GM19025 (cell line): Measurements from ENCODE around the gene PMP22.

Experiments
- ATAC-seq: cut with Tn5 transposase; IDR thresholded peaks from one replicate; pipeline ENCODE4 v1.9.1; 2021; ENCODE audit warnings: mild to moderate bottlenecking, low read depth, moderate library complexity; ENCODE audit not compliant: unreplicated experiment

Gene PMP22

GRCh38 chr17:15265131-15265530, at the start of gene PMP22:
TSS of gene PMP22 (minus strand) at chr17:15265326. CDS start at chr17:15260727, 4,599 bp downstream.
- no peak for ATAC-seq

GRCh38 chr17:15311996-15312395, 46.9 kb upstream of the PMP22 start:
- no peak for ATAC-seq

GRCh38 chr17:15309793-15310192, 44.7 kb upstream of the PMP22 start:
- no peak for ATAC-seq

GRCh38 chr17:15309236-15309635, 44.1 kb upstream of the PMP22 start:
- ATAC-seq, result no peak

GRCh38 chr17:15308758-15309157, 43.6 kb upstream of the PMP22 start:
- ATAC-seq, result no peak

- no peak for ATAC-seq
Observed at GRCh38 chr17:15307710-15308111, 42.6 kb upstream of the PMP22 start.

GRCh38 chr17:15303851-15304250, 38.7 kb upstream of the PMP22 start:
- no peak for ATAC-seq

GRCh38 chr17:15303268-15303667, 38.1 kb upstream of the PMP22 start:
- ATAC-seq, result no peak

- no peak for ATAC-seq
Observed at GRCh38 chr17:15301845-15302244, 36.7 kb upstream of the PMP22 start.

GRCh38 chr17:15298176-15298575, 33.0 kb upstream of the PMP22 start:
- ATAC-seq, result no peak

- ATAC-seq, result no peak
Observed at GRCh38 chr17:15293558-15293957, 28.4 kb upstream of the PMP22 start.

GRCh38 chr17:15291674-15292361, 26.7 kb upstream of the PMP22 start:
- ATAC-seq, result no peak

- ATAC-seq, result no peak
Observed at GRCh38 chr17:15290605-15291004, 25.5 kb upstream of the PMP22 start.

GRCh38 chr17:15289285-15290183, 24.4 kb upstream of the PMP22 start:
- no peak for ATAC-seq

- ATAC-seq, result no peak
Observed at GRCh38 chr17:15288859-15289258, 23.7 kb upstream of the PMP22 start.

- no peak for ATAC-seq
Observed at GRCh38 chr17:15287538-15288267, 22.6 kb upstream of the PMP22 start.

GRCh38 chr17:15285466-15285865, 20.3 kb upstream of the PMP22 start:
- no peak for ATAC-seq

GRCh38 chr17:15284537-15284936, 19.4 kb upstream of the PMP22 start:
- ATAC-seq, result no peak

- no peak for ATAC-seq
Observed at GRCh38 chr17:15284107-15284506, 19.0 kb upstream of the PMP22 start.

GRCh38 chr17:15281909-15282308, 16.8 kb upstream of the PMP22 start:
- ATAC-seq, result no peak

GRCh38 chr17:15278924-15279477, 13.9 kb upstream of the PMP22 start:
- no peak for ATAC-seq
